Measurements from ENCODE around the gene IFNA21.
"Not testable (repeated sequence)": the region's sequence is repeated elsewhere in the genome, so short reads cannot be mapped to it uniquely, and the experiment has no call there.

Gene IFNA21

DNA sequence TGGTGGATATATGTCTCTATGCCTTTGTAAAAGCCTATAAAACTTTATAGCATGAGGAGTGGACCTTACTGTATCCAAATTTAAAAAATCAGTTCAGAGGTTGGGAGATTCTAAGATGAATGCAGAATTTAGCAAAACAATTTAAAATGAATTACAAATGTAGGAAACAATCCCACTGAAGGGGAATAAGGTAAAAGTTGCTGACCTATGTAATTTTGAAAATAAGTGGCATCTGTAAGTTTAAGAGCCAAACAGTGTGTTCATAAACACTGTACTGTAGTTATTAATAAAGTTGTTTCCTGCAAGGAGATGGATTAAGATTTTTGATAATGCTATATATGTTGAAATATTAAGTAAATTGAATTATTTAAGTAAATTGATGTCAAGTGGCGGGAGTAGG lies 29.4 kb downstream of the IFNA21 start:
- no peak for FAIRE-seq

- FAIRE-seq, result no peak
Observed at GRCh38 chr9:21135736-21136135, 30.7 kb downstream of the IFNA21 start.

- not testable (repeated sequence) for FAIRE-seq
Observed at GRCh38 chr9:21128186-21128585, 38.3 kb downstream of the IFNA21 start.

GRCh38 chr9:21121595-21122251 lies 44.7 kb downstream of the IFNA21 start:
- no peak for FAIRE-seq

DNA sequence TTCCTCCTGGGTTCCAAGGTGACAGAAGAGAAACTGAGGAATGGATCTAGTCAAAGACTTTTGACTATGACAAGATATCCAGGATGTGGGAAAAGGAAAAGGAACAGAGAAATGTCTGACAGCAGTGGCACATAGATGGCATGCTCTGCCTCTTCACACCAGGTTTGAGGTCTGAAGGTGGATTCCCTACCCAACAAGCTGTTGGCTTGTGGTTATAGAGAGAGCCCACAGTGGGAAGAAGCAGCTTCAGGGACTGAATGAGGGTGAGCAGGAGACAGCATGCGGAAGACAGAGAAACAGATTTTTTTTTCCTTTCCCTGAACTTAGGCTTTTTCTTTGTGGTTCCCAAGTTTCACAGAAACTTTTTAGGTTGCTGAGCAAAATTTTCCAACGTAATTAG lies 45.4 kb downstream of the IFNA21 start:
- FAIRE-seq, result no peak

DNA sequence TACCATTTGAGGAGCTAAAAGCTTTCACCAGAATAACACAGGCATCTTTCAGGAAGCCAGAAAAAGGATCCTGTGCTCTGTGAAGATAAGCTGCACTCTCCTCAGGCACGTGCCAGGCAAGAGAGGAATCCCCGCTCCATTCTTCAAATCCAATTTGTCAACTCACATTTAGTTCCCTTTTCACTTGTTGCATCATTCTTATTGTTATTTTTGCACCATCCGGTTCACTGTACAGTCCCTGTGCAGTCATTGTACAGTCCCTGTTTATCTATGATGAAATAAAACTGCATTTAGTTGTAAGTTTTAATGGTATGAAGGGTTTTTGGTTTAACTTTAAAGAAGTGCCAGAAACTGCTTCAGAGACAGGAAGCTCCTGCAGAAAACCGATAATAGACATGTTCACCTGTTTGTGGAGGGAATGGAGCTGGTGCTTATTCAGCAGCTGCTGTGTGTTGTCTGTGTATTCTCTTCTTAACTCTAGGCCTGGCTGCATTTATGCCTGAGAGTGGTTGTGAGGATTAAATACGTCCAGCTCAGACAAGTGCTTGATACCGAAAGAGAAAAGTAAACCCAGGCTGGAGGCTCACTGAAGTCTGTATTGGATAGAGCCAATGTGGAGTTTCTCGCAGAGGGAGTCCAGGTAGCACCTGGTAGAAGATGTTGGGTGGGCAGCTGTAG lies 47.2 kb downstream of the IFNA21 start:
- FAIRE-seq, result no peak
